NCI-H69 (cell line): ENCODE measurements around the gene UGT1A3.

Source experiments
- DNase-seq: peaks from one replicate; lab custom pipeline; 2025; lab: John Stamatoyannopoulos, UW

Gene UGT1A3

GRCh38 chr2:233796254-233796653 is 67.4 kb downstream of the UGT1A3 start:
- no peak for DNase-seq

GRCh38 chr2:233798335-233799086 is 69.7 kb downstream of the UGT1A3 start:
- DNase-seq: no peak

- DNase-seq: peak; percentile 50
Observed at GRCh38 chr2:233799087-233799665, 70.3 kb downstream of the UGT1A3 start.

- no peak for DNase-seq
Observed at GRCh38 chr2:233799716-233800115, 70.9 kb downstream of the UGT1A3 start.

GRCh38 chr2:233800208-233800607 is 71.4 kb downstream of the UGT1A3 start:
- DNase-seq: no peak

- no peak for DNase-seq
Observed at GRCh38 chr2:233801357-233802131, 72.7 kb downstream of the UGT1A3 start.

GRCh38 chr2:233802132-233802815 is 73.4 kb downstream of the UGT1A3 start:
- DNase-seq: no peak

GRCh38 chr2:233803292-233803911 is 74.6 kb downstream of the UGT1A3 start:
- no peak for DNase-seq

GRCh38 chr2:233803994-233804393 is 75.2 kb downstream of the UGT1A3 start:
- no peak for DNase-seq

GRCh38 chr2:233807215-233807865 is 78.5 kb downstream of the UGT1A3 start:
- no peak for DNase-seq

- no peak for DNase-seq
Observed at GRCh38 chr2:233807966-233808935, 79.4 kb downstream of the UGT1A3 start.

GRCh38 chr2:233810385-233810784 is 81.5 kb downstream of the UGT1A3 start:
- no peak for DNase-seq

- no peak for DNase-seq
Observed at GRCh38 chr2:233811087-233811486, 82.2 kb downstream of the UGT1A3 start.

- no peak for DNase-seq
Observed at GRCh38 chr2:233811732-233812131, 82.9 kb downstream of the UGT1A3 start.

GRCh38 chr2:233813236-233814055 is 84.6 kb downstream of the UGT1A3 start:
- DNase-seq: peak; percentile 77

- DNase-seq: no peak
Observed at GRCh38 chr2:233814056-233814835, 85.4 kb downstream of the UGT1A3 start.

- no peak for DNase-seq
Observed at GRCh38 chr2:233815861-233816260, 87.0 kb downstream of the UGT1A3 start.

GRCh38 chr2:233816334-233816733 is 87.5 kb downstream of the UGT1A3 start:
- DNase-seq: peak; percentile 46

GRCh38 chr2:233816771-233817170 is 87.9 kb downstream of the UGT1A3 start:
- no peak for DNase-seq
